NCI-H524 (cell line): ENCODE data around the gene LEPROT.
"Not testable (repeated sequence)": the region's sequence is repeated elsewhere in the genome, so short reads cannot be mapped to it uniquely, and the experiment has no call there.

Experiments used
- DNase-seq, 2 experiments: peaks; one replicate each; lab custom pipeline; 2025; lab: John Stamatoyannopoulos, UW

The LEPROT gene

GRCh38 chr1:65437616-65438015, 17.1 kb downstream of the LEPROT start:
- no peak for DNase-seq

- no peak for DNase-seq
Observed at GRCh38 chr1:65440322-65440900, 19.9 kb downstream of the LEPROT start.

- no peak for DNase-seq
Observed at GRCh38 chr1:65440915-65441314, 20.4 kb downstream of the LEPROT start.

GRCh38 chr1:65441464-65441863, 21.0 kb downstream of the LEPROT start:
- DNase-seq: no peak

GRCh38 chr1:65442442-65442841, 22.0 kb downstream of the LEPROT start:
- DNase-seq: no peak

GRCh38 chr1:65443647-65444046, 23.2 kb downstream of the LEPROT start:
- no peak for DNase-seq

GRCh38 chr1:65444128-65444640, 23.7 kb downstream of the LEPROT start:
- DNase-seq: no peak

- DNase-seq: no peak
Observed at GRCh38 chr1:65445837-65446236, 25.4 kb downstream of the LEPROT start.

- DNase-seq: no peak
Observed at GRCh38 chr1:65449214-65449823, 28.9 kb downstream of the LEPROT start.

- DNase-seq: not testable (repeated sequence)
Observed at GRCh38 chr1:65455678-65456077, 35.2 kb downstream of the LEPROT start.

- DNase-seq: no peak
Observed at GRCh38 chr1:65456481-65456880, 36.0 kb downstream of the LEPROT start.

- DNase-seq: no peak
Observed at GRCh38 chr1:65457868-65458267, 37.4 kb downstream of the LEPROT start.

GRCh38 chr1:65458730-65459396, 38.4 kb downstream of the LEPROT start:
- DNase-seq: no peak

GRCh38 chr1:65459397-65459768, 38.9 kb downstream of the LEPROT start:
- DNase-seq: peak in 1 of 2 experiments; percentile 31

GRCh38 chr1:65465837-65466236, 45.4 kb downstream of the LEPROT start:
- DNase-seq: not testable (repeated sequence)

- DNase-seq: peak; percentile 25 to 82
Observed at GRCh38 chr1:65467536-65467935, 47.1 kb downstream of the LEPROT start.

GRCh38 chr1:65469126-65469888, 48.8 kb downstream of the LEPROT start:
- DNase-seq: no peak

- DNase-seq: no peak
Observed at GRCh38 chr1:65469889-65470340, 49.4 kb downstream of the LEPROT start.

- no peak for DNase-seq
Observed at GRCh38 chr1:65470766-65471165, 50.3 kb downstream of the LEPROT start.

- no peak for DNase-seq
Observed at GRCh38 chr1:65471213-65471833, 50.9 kb downstream of the LEPROT start.

GRCh38 chr1:65471861-65472332, 51.4 kb downstream of the LEPROT start:
- DNase-seq: peak in 1 of 2 experiments; percentile 33

- DNase-seq: no peak
Observed at GRCh38 chr1:65476327-65476726, 55.9 kb downstream of the LEPROT start.
